Stimulated activated CD4-positive, alpha-beta T cell treated with anti-CD3 and anti-CD28 coated beads, Interleukin-12 subunit alpha, Interleukin-12 subunit beta, amount 100 ng/mL, for 48 hours (primary cell): ENCODE results near the gene SGO2.
"Not testable (repeated sequence)": the region's sequence is repeated elsewhere in the genome, so short reads cannot be mapped to it uniquely, and the experiment has no call there.

Experiments
- DNase-seq, 3 donors: peaks; one replicate each; pipeline ENCODE4 v3.0.0-alpha.2; 2020; ENCODE audit warnings: low read depth in 2 of 3, low spot score in 1 of 3

Gene SGO2

GRCh38 chr2:200619279-200619678 lies 93.3 kb downstream of the SGO2 start:
- DNase-seq, result no peak

DNA sequence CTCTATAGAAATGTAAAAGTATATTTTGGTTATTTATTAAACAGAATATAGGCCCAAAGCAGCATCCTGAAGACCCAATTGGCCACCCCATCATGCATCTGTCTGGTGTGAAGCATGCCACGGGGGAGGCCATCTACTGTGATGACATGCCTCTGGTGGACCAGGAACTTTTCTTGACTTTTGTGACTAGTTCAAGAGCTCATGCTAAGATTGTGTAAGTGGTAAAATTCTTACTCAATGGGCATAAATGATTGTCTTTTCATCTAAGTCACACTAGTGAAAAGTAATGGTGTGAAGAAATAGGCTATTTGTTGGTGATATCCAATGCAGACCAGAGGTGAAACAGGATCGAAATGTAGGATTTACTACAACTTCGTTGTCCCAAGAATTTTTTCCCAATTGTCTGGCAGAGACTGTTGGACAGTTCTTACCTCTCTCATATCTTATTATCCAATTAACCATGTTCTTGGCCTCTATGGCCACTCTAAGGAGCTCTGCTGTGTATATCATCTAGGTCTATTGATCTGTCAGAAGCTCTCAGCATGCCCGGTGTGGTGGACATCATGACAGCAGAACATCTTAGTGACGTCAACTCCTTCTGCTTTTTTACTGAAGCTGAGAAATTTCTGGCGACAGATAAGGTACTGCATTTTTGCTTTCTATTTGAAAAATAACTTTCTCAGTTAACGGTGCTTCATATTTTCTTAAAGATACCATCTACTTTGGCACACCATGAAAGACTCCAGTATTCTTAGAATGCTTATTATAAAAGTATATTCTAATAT lies 94.8 kb downstream of the SGO2 start:
- DNase-seq, result no peak

GRCh38 chr2:200622106-200622505 lies 96.1 kb downstream of the SGO2 start:
- DNase-seq, result no peak

DNA sequence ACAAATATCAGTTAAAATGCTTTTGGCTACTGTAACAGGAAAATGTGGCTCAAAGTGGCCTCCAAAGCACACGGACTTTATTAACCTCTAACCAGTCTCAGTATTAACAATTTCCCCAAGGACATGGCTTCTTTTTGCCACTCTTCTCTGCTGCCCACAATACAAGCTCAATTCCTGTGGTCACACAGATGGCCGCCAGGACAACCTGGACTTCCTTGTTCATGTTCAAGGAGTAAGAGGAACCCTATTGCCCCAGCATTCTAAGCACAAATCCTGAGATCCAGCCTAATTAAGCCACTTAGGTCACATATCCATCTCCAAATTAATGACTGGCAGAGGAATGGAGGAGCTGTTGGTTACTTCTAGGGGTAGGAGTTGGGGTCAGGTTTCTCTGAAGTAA lies 98.0 kb downstream of the SGO2 start:
- DNase-seq, result no peak

GRCh38 chr2:200624658-200625057 lies 98.7 kb downstream of the SGO2 start:
- no peak for DNase-seq

GRCh38 chr2:200625282-200625681 lies 99.3 kb downstream of the SGO2 start:
- DNase-seq, result no peak

DNA sequence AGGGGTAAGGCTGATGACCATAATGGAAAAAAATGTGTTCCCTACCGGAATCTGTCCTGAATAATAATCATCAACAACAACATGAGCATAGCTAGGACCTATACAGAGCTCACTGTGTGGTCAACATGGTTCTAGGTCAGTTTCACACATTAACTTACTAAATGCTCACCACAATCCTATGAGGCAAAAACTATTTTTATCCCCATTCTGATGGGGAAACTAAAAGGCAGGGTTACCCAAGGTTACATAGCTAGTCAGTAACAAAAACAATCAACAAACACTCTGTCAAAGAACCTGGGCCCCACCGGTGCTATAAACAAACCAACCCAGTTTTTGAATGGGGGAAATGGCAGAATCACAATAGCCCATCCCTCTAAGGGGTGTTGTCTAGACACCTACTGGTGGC lies 100.0 kb downstream of the SGO2 start:
- no peak for DNase-seq

- no peak for DNase-seq
Observed at GRCh38 chr2:200627110-200627770, 101.2 kb downstream of the SGO2 start.

- DNase-seq, result not testable (repeated sequence)
Observed at GRCh38 chr2:200628461-200628860, 102.5 kb downstream of the SGO2 start.

- DNase-seq, result no peak
Observed at GRCh38 chr2:200631287-200631686, 105.3 kb downstream of the SGO2 start.
